HG03378 (cell line): ENCODE data around the gene PHF21A.

ENCODE experiments used
- ATAC-seq: cut with Tn5 transposase; IDR thresholded peaks from one replicate; pipeline ENCODE4 v1.9.1; 2021; ENCODE audit warnings: mild to moderate bottlenecking, moderate library complexity; ENCODE audit not compliant: unreplicated experiment

The PHF21A gene

GRCh38 chr11:46121301-46121723 is at the start of gene PHF21A:
TSS of gene PHF21A (minus strand) at chr11:46121454. CDS start at chr11:46084219, 37,235 bp downstream.
- peak; percentile 33 for ATAC-seq

- no peak for ATAC-seq
These were observed 49.5 kb upstream of the PHF21A start for GRCh38 chr11:46170797-46171196.

GRCh38 chr11:46162700-46163099 is 41.4 kb upstream of the PHF21A start:
- ATAC-seq: no peak

GRCh38 chr11:46161201-46161600 is 39.9 kb upstream of the PHF21A start:
- no peak for ATAC-seq

GRCh38 chr11:46160100-46160499 is 38.8 kb upstream of the PHF21A start:
- ATAC-seq: no peak

GRCh38 chr11:46159680-46160079 is 38.4 kb upstream of the PHF21A start:
- no peak for ATAC-seq

GRCh38 chr11:46149826-46150225 is 28.6 kb upstream of the PHF21A start:
- ATAC-seq: no peak

- no peak for ATAC-seq
These were observed 28.1 kb upstream of the PHF21A start for GRCh38 chr11:46149342-46149741.

GRCh38 chr11:46144741-46145140 is 23.5 kb upstream of the PHF21A start:
- no peak for ATAC-seq

GRCh38 chr11:46143049-46143806 is 22.0 kb upstream of the PHF21A start:
- ATAC-seq: no peak

GRCh38 chr11:46142561-46142960 is 21.3 kb upstream of the PHF21A start:
- no peak for ATAC-seq

- ATAC-seq: no peak
These were observed 20.3 kb upstream of the PHF21A start for GRCh38 chr11:46141597-46141996.

- no peak for ATAC-seq
These were observed 13.3 kb upstream of the PHF21A start for GRCh38 chr11:46134540-46134939.

- ATAC-seq: no peak
These were observed 12.8 kb upstream of the PHF21A start for GRCh38 chr11:46134061-46134460.

- ATAC-seq: no peak
These were observed 11.9 kb upstream of the PHF21A start for GRCh38 chr11:46133119-46133518.

GRCh38 chr11:46130286-46130940 is 9.2 kb upstream of the PHF21A start:
- ATAC-seq: no peak

- ATAC-seq: no peak
These were observed 7.9 kb upstream of the PHF21A start for GRCh38 chr11:46129133-46129532.

GRCh38 chr11:46127150-46127638 is 5.9 kb upstream of the PHF21A start:
- peak; percentile 49 for ATAC-seq

GRCh38 chr11:46125284-46125683 is 4.0 kb upstream of the PHF21A start:
- ATAC-seq: no peak

- no peak for ATAC-seq
These were observed 1.9 kb upstream of the PHF21A start for GRCh38 chr11:46122945-46123715.

GRCh38 chr11:46121724-46122477 is 647 bp upstream of the PHF21A start:
- peak; percentile 48 for ATAC-seq
